GM12878 (cell line): ENCODE measurements around the gene NOC2L. TPM values are rescaled to one million over a fixed set of nuclear protein-coding genes. Genes with fewer than 3 reads are reported as not detected.

Experiments
- ATAC-seq: fragments of 200-7000 bp; cut with Tn5 transposase; 3 replicates; pipeline ENCODE4 v1.9.1; 2020; ENCODE audit warnings: mild to moderate bottlenecking, moderate library complexity
- BruUV-seq: library from RNA; stranded (reverse); fragments of 400-500 nt; replicated peaks from 2 replicates; lab custom pipeline; 2021; lab: Mats Ljungman, UMichigan
- CTCF ChIA-PET: fragments of 300-600 bp; sonication (Branson Sonifier 250); formaldehyde crosslinking; extraction: SDS; loops from one replicate; lab custom pipeline; 2021; ENCODE audit warnings: inconsistent platforms; lab: Yijun Ruan, JAX
- POLR2A ChIA-PET: fragments of 350-600 bp; formaldehyde crosslinking; extraction: SDS; loops from one replicate; lab custom pipeline; 2021; ENCODE audit warnings: inconsistent platforms; lab: Charles Lee
- RAD21 ChIA-PET: fragments of 300-600 bp; sonication (Branson Sonifier 250); formaldehyde crosslinking; loops from one replicate; lab custom pipeline; 2023; ENCODE audit warnings: antibody characterized with exemption; ENCODE audit not compliant: unreplicated experiment; lab: Charles Lee
- SMC1A ChIA-PET: fragments of 300-600 bp; sonication (Branson Sonifier 250); formaldehyde crosslinking; loops from one replicate; lab custom pipeline; 2023; ENCODE audit not compliant: unreplicated experiment, uncharacterized antibody; lab: Charles Lee
- DNase-seq: peaks from one replicate; pipeline ENCODE4 v3.0.0-alpha.2; 2011; ENCODE audit warnings: low read depth, low spot score
- FAIRE-seq: peaks from 3 replicates; lab custom pipeline; 2011; peaks lifted over from hg19 to GRCh38; lab: Jason Lieb, UNC
- H2AFZ ChIP-seq: 2 replicates; pipeline ENCODE4 v1.6.0; 2011; ENCODE audit warnings: low read depth, low read length, control low read depth; ENCODE audit not compliant: control insufficient read depth
- H3K27ac ChIP-seq: 2 replicates; pipeline ENCODE4 v1.5.1; 2011; ENCODE audit warnings: control low read depth; ENCODE audit not compliant: control insufficient read depth, insufficient read depth
- H3K27me3 ChIP-seq, 2 experiments: replicated peaks in 1 of 2; 2 replicates each; pipeline versions ENCODE4 v1.6.0 to v1.6.1; 2011; ENCODE audit warnings: low read length in 1 of 2; ENCODE audit not compliant: control insufficient read depth in 2 of 2, insufficient read depth in 2 of 2
- H3K36me3 ChIP-seq, 2 experiments: 2 replicates each; pipeline ENCODE4 v1.5.1; 2011; ENCODE audit warnings: low read length in 1 of 2; ENCODE audit not compliant: control insufficient read depth in 2 of 2, insufficient read depth in 2 of 2
- H3K4me1 ChIP-seq: 2 replicates; pipeline ENCODE4 v1.6.1; 2011; ENCODE audit warnings: mild to moderate bottlenecking, low read length, moderate library complexity, mixed read lengths; ENCODE audit not compliant: control insufficient read depth, insufficient read depth
- H3K4me2 ChIP-seq: 2 replicates; pipeline ENCODE4 v1.6.0; 2011; ENCODE audit warnings: control low read depth; ENCODE audit not compliant: control insufficient read depth, insufficient read depth
- H3K4me3 ChIP-seq: fragments of 200-600 bp; sonication (generic); 2 replicates; pipeline ENCODE4 v1.5.1; 2016
- H3K79me2 ChIP-seq: 2 replicates; pipeline ENCODE4 v1.6.0; 2011; ENCODE audit warnings: low read length; ENCODE audit not compliant: control insufficient read depth, insufficient read depth
- H3K9ac ChIP-seq: 2 replicates; pipeline ENCODE4 v1.8.0; 2011; ENCODE audit warnings: low read length, control low read depth, mixed read lengths; ENCODE audit not compliant: control insufficient read depth, insufficient read depth
- H3K9me3 ChIP-seq: replicated peaks from 3 replicates; pipeline ENCODE4 v1.5.1; 2011; ENCODE audit warnings: mild to moderate bottlenecking, low read length; ENCODE audit not compliant: control insufficient read depth, insufficient read depth
- H4K20me1 ChIP-seq: 2 replicates; pipeline ENCODE4 v1.6.0; 2011; ENCODE audit not compliant: control insufficient read depth, insufficient read depth
- CEBPZ ChIP-seq: fragments of 150-350 bp; IDR thresholded peaks from 2 replicates; pipeline ENCODE4 v1.6.1; 2016; ENCODE audit warnings: low read depth, low read length
- GABPA ChIP-seq: IDR thresholded peaks from 2 replicates; pipeline ENCODE4 v1.6.1; 2014; ENCODE audit warnings: antibody characterized with exemption, low read depth, mild to moderate bottlenecking, inconsistent platforms
- JUND ChIP-seq: IDR thresholded peaks from 2 replicates; pipeline ENCODE4 v1.6.1; 2012; ENCODE audit warnings: low read depth, mild to moderate bottlenecking, low read length, improper control_type of control experiment, moderate library complexity
- LARP7 ChIP-seq: fragments of 450-650 bp; IDR thresholded peaks from 2 replicates; pipeline ENCODE4 v1.6.1; 2017; ENCODE audit warnings: mild to moderate bottlenecking
- NR2C1 ChIP-seq: fragments of 450-650 bp; IDR thresholded peaks from 2 replicates; pipeline ENCODE4 v1.6.1; 2017; ENCODE audit warnings: antibody characterized with exemption, mild to moderate bottlenecking, moderate library complexity
- RAD51 ChIP-seq: fragments of 450-650 bp; IDR thresholded peaks from 2 replicates; pipeline ENCODE4 v1.6.1; 2016; ENCODE audit warnings: moderate library complexity, mild to moderate bottlenecking, inconsistent platforms
- SMARCA5 ChIP-seq: fragments of 450-650 bp; IDR thresholded peaks from 2 replicates; pipeline ENCODE4 v1.6.1; 2017; ENCODE audit warnings: mild to moderate bottlenecking
- ZZZ3 ChIP-seq: IDR thresholded peaks from 2 replicates; pipeline ENCODE4 v1.6.1; 2011; ENCODE audit warnings: low read depth; ENCODE audit not compliant: control insufficient read depth, insufficient read length
- whole genome bisulfite sequencing: methylation state at CpG from one replicate; pipeline ENCODE4 v1.1.6; 2016; ENCODE audit warnings: low lambda C conversion rate; ENCODE audit not compliant: insufficient replicate concordance, insufficient coverage; ENCODE audit errors: missing lambda C conversion rate; 5-methylcytosine and 5-hydroxymethylcytosine counted together
- in situ Hi-C: fragments of 300-500 bp; cut with MboI; formaldehyde crosslinking; loops from 9 replicates; pipeline ENCODE4 v1.14.3; 2018; ENCODE audit warnings: mixed read lengths
- intact Hi-C: fragments of 100-400 bp; cut with micrococcal nuclease; formaldehyde crosslinking; loops from one replicate; pipeline ENCODE4 v1.14.2; 2022; ENCODE audit not compliant: unreplicated experiment
- polyA plus RNA-seq, 11 experiments: library from polyadenylated mRNA; depleted of rRNA in 4 of 11; unstranded in 6 of 11; stranded (reverse) in 5 of 11; fragments of >200 nt; fragmentation: Nextera tagmentation in 4 of 11; fragmentation: Illumina TruSeq in 1 of 11; extraction: Ambion mirVana in 4 of 11; extraction: Trizol in 1 of 11; gene quantifications; 1 replicate in 1 of 11; 2 replicates in 10 of 11; pipeline versions ENCODE4 v1.2.1 to v1.2.3, GENCODE V29; 2011 to 2016; ENCODE audit warnings: inconsistent platforms in 2 of 11, missing spikeins in 2 of 11, low read depth in 1 of 11
- total RNA-seq, 4 experiments: library from RNA; depleted of rRNA in 3 of 4; stranded (reverse); fragments of >200 nt in 3 of 4; fragmentation: Illumina TruSeq in 1 of 4; extraction: Trizol in 1 of 4; gene quantifications; 2 replicates each; pipeline versions ENCODE4 v1.2.1 to v1.2.3, GENCODE V29; 2013 to 2021
- TF ChIP-seq, protein P1 (sequence below): IDR thresholded peaks from 2 replicates; pipeline ENCODE4 v1.6.1; 2011; ENCODE audit warnings: low read depth, low read length, improper control_type of control experiment, borderline replicate concordance
- TF ChIP-seq, protein P2 (sequence below): fragments of 450-650 bp; IDR thresholded peaks from 2 replicates; pipeline ENCODE4 v1.6.1; 2017; ENCODE audit warnings: mild to moderate bottlenecking, low read depth, inconsistent platforms; ENCODE audit not compliant: poor library complexity, severe bottlenecking

Gene NOC2L
- total and polyA plus RNA-seq, 10 of the 15 experiments (the other 5 are each of a cell fraction or from before 2014, with no cell fraction given), result 1.3 to 171 (median 64.3) TPM

- CTCF ChIA-PET, result no interaction called here
- DNase-seq (no peak), ATAC-seq (no peak), FAIRE-seq (no peak)
- Histone ChIP-seq H3K4me1 (no peaks in the 10 kb centered on the region), H2AFZ (no peak overlapping the region), H3K9me3 (no peaks in the 10 kb centered on the region), H4K20me1 (no peaks in the 10 kb centered on the region; the same call in 1 of the 2 replicates), H3K9ac (no peak overlapping the region), H3K27ac (no peak overlapping the region), H3K36me3 (no peaks in the 10 kb centered on the region), H3K4me2 (no peak overlapping the region), H3K4me3 (no peak overlapping the region), H3K79me2 (no peaks in the 10 kb centered on the region), H3K27me3 (peaks cover 16 to 19% of the 10 kb centered on the region in 2 experiments)
- in situ Hi-C loops, result no loop called here
- no TSS peak for BruUV-seq
- SMC1A ChIA-PET, result no interaction called here
- POLR2A ChIA-PET, result no interaction called here
- RAD21 ChIA-PET, result no interaction called here
- WGBS, result 35% methylated on average over 9 of the region's 9 CpGs
- intact Hi-C loops, result no loop called here
- TF ChIP-seq LARP7, result no peak
- TF ChIP-seq GABPA, result no peak
- TF ChIP-seq, protein P1, sequence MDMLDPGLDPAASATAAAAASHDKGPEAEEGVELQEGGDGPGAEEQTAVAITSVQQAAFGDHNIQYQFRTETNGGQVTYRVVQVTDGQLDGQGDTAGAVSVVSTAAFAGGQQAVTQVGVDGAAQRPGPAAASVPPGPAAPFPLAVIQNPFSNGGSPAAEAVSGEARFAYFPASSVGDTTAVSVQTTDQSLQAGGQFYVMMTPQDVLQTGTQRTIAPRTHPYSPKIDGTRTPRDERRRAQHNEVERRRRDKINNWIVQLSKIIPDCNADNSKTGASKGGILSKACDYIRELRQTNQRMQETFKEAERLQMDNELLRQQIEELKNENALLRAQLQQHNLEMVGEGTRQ, result no peak
- TF ChIP-seq SMARCA5, result no peak
- no peak for TF ChIP-seq ZZZ3
- TF ChIP-seq NR2C1, result no peak
- TF ChIP-seq RAD51, result no peak
- no peak for TF ChIP-seq JUND
- TF ChIP-seq, protein P2, sequence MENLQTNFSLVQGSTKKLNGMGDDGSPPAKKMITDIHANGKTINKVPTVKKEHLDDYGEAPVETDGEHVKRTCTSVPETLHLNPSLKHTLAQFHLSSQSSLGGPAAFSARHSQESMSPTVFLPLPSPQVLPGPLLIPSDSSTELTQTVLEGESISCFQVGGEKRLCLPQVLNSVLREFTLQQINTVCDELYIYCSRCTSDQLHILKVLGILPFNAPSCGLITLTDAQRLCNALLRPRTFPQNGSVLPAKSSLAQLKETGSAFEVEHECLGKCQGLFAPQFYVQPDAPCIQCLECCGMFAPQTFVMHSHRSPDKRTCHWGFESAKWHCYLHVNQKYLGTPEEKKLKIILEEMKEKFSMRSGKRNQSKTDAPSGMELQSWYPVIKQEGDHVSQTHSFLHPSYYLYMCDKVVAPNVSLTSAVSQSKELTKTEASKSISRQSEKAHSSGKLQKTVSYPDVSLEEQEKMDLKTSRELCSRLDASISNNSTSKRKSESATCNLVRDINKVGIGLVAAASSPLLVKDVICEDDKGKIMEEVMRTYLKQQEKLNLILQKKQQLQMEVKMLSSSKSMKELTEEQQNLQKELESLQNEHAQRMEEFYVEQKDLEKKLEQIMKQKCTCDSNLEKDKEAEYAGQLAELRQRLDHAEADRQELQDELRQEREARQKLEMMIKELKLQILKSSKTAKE, result no peak
- TF ChIP-seq CEBPZ, result no peak
These were observed 31.8 kb downstream of the NOC2L start for GRCh38 chr1:927234-927633.
